GM23338 (cell line): ENCODE data around the gene GFI1B.

ENCODE experiments used
- CREB1 ChIP-seq: fragments of 250-450 bp; sonication (Bioruptor Pico); IDR thresholded peaks from 2 replicates; pipeline ENCODE4 v1.5.0; 2020; ENCODE audit warnings: low read depth, mild to moderate bottlenecking, moderate library complexity
- EZH2 ChIP-seq: fragments of 200-600 bp; sonication (generic); IDR thresholded peaks from one replicate; pipeline ENCODE4 v1.8.0; 2017; ENCODE audit warnings: antibody characterized with exemption, mild to moderate bottlenecking, low read depth; ENCODE audit not compliant: unreplicated experiment
- EZH2phosphoT487 ChIP-seq: fragments of 200-600 bp; sonication (generic); IDR thresholded peaks from one replicate; pipeline ENCODE4 v1.8.1; 2018; ENCODE audit warnings: antibody characterized with exemption; ENCODE audit not compliant: unreplicated experiment
- POLR2AphosphoS5 ChIP-seq: IDR thresholded peaks from 2 replicates; pipeline ENCODE4 v1.6.1; 2016; ENCODE audit warnings: antibody characterized with exemption, low read depth
- STAT1 ChIP-seq: IDR thresholded peaks from one replicate; pipeline ENCODE4 v1.6.1; 2016; ENCODE audit warnings: antibody characterized with exemption; ENCODE audit not compliant: unreplicated experiment
- ZNF331 ChIP-seq: fragments of 250-450 bp; sonication (Bioruptor Pico); IDR thresholded peaks from 2 replicates; pipeline ENCODE4 v1.5.0; 2020; ENCODE audit warnings: low read depth, mild to moderate bottlenecking, moderate library complexity
- TF ChIP-seq, protein P1 (sequence below), 2 experiments: fragments of 200-600 bp in 1 of 2; sonication (generic) in 1 of 2; conservative IDR thresholded peaks; 2 replicates each; pipeline versions ENCODE4 v1.5.1 to v1.6.1; 2016 to 2017; ENCODE audit warnings: antibody characterized with exemption in 2 of 2, low read depth in 2 of 2, mild to moderate bottlenecking in 2 of 2, moderate library complexity in 1 of 2
- TF ChIP-seq, protein P2 (sequence below): IDR thresholded peaks from one replicate; pipeline ENCODE4 v1.6.1; 2018; ENCODE audit warnings: antibody characterized with exemption; ENCODE audit not compliant: unreplicated experiment
- TF ChIP-seq, protein P3 (sequence below): IDR thresholded peaks from 2 replicates; pipeline ENCODE4 v1.6.1; 2016; ENCODE audit warnings: antibody characterized with exemption

DNA sequence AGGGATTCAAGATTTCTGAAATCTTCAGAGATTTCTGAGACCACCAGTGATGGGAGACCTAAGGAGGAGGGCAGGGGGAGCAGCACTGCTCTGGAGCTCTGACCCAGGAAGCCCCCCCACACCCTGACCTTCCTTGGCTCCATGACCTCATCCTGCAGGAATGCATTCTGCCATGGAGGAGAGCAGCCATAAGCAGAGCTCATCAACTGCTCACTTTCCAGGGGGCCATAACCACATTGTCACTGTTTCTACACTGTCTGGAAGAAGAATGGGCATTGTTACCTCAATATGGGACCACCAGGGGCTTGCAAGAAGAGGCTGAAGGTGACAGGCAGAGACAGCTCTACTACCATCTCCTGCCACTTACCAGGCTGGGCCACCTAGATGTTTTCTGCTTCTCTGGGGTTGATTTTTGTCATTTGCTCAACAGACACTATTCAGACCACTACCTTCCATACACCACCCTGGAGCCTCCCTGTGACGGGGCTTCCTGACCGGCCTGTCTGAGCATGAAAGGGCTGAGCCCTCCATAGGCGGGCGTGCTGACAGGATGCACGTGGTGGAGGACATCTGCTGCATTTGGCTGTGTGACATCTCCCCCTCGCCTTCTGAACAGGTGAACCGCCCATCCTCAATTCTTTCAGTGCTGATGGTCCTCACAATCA is 31.7 kb upstream of the GFI1B start:
- TF ChIP-seq, protein P1, sequence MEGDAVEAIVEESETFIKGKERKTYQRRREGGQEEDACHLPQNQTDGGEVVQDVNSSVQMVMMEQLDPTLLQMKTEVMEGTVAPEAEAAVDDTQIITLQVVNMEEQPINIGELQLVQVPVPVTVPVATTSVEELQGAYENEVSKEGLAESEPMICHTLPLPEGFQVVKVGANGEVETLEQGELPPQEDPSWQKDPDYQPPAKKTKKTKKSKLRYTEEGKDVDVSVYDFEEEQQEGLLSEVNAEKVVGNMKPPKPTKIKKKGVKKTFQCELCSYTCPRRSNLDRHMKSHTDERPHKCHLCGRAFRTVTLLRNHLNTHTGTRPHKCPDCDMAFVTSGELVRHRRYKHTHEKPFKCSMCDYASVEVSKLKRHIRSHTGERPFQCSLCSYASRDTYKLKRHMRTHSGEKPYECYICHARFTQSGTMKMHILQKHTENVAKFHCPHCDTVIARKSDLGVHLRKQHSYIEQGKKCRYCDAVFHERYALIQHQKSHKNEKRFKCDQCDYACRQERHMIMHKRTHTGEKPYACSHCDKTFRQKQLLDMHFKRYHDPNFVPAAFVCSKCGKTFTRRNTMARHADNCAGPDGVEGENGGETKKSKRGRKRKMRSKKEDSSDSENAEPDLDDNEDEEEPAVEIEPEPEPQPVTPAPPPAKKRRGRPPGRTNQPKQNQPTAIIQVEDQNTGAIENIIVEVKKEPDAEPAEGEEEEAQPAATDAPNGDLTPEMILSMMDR (conservative IDR thresholded peaks at IDR 0.05; ENCODE audit: low read depth in 2 of 2), result no peak
- TF ChIP-seq POLR2AphosphoS5, result no peak
- TF ChIP-seq ZNF331, result no peak
- TF ChIP-seq EZH2, result no peak
- TF ChIP-seq, protein P2, sequence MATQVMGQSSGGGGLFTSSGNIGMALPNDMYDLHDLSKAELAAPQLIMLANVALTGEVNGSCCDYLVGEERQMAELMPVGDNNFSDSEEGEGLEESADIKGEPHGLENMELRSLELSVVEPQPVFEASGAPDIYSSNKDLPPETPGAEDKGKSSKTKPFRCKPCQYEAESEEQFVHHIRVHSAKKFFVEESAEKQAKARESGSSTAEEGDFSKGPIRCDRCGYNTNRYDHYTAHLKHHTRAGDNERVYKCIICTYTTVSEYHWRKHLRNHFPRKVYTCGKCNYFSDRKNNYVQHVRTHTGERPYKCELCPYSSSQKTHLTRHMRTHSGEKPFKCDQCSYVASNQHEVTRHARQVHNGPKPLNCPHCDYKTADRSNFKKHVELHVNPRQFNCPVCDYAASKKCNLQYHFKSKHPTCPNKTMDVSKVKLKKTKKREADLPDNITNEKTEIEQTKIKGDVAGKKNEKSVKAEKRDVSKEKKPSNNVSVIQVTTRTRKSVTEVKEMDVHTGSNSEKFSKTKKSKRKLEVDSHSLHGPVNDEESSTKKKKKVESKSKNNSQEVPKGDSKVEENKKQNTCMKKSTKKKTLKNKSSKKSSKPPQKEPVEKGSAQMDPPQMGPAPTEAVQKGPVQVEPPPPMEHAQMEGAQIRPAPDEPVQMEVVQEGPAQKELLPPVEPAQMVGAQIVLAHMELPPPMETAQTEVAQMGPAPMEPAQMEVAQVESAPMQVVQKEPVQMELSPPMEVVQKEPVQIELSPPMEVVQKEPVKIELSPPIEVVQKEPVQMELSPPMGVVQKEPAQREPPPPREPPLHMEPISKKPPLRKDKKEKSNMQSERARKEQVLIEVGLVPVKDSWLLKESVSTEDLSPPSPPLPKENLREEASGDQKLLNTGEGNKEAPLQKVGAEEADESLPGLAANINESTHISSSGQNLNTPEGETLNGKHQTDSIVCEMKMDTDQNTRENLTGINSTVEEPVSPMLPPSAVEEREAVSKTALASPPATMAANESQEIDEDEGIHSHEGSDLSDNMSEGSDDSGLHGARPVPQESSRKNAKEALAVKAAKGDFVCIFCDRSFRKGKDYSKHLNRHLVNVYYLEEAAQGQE, result no peak
- TF ChIP-seq CREB1, result no peak
- TF ChIP-seq, protein P3, sequence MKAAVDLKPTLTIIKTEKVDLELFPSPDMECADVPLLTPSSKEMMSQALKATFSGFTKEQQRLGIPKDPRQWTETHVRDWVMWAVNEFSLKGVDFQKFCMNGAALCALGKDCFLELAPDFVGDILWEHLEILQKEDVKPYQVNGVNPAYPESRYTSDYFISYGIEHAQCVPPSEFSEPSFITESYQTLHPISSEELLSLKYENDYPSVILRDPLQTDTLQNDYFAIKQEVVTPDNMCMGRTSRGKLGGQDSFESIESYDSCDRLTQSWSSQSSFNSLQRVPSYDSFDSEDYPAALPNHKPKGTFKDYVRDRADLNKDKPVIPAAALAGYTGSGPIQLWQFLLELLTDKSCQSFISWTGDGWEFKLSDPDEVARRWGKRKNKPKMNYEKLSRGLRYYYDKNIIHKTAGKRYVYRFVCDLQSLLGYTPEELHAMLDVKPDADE, result no peak
- no peak for TF ChIP-seq EZH2phosphoT487
- TF ChIP-seq STAT1, result no peak
